ENCODE results near the gene RHBDD1.

GRCh38 chr2:226993171-226993570 is 157.3 kb downstream of the RHBDD1 start:
- no peak for TF ChIP-seq CTCF (IDR thresholded peaks at IDR 0.05)
- no peak for TF ChIP-seq EZH2 (IDR thresholded peaks at IDR 0.05; ENCODE audit: borderline replicate concordance, insufficient read depth, low read depth, low read length, poor library complexity, severe bottlenecking)
